HG03159 (cell line): Measurements from ENCODE around the gene EPHA1.
"Not testable (repeated sequence)": the region's sequence is repeated elsewhere in the genome, so short reads cannot be mapped to it uniquely, and the experiment has no call there.

Experiments
- ATAC-seq: cut with Tn5 transposase; IDR thresholded peaks from one replicate; pipeline ENCODE4 v1.9.1; 2021; ENCODE audit warnings: mild to moderate bottlenecking, moderate library complexity; ENCODE audit not compliant: unreplicated experiment

Gene EPHA1

DNA sequence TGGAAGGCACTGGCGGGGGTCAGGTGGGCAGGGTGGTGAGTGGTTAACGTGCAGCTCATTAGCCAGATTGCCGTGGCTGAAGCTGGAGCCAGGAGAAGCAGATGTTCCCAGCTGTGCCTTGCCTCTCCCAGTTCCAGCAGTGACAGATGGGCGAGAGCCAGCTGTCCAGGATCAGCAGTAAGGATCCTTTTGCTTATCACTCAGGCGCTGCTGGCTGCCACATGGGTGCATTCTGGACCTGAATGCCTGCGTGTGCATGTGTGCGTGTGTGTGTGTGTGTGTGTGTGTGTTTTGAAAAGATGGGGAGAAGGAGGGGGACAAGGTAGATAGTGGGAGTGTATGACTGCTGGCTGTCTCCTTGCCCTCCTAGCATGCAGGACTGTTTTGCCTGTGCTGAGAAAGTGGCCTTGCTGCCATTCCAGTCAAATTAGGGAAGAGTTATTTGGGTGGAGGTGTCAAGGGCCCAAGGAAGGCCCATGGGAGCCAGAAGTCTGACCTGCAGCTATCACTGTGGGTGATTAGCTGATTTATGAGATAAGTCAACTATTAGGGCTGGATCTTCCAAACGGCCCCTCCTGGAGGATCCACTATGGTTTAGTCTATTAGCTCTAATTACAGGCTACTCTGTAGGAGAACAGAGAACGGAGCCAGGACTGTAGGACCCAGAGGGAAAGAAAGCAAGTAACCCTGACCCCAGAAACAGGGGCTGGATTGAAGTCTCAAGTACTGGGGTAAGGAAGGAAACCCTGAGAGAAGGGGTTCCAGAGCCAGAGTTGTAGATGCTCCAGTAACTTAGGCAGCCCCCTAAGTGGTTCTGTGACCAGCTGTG lies 3.3 kb downstream of the EPHA1 start:
- ATAC-seq, result no peak

- not testable (repeated sequence) for ATAC-seq
Measured at GRCh38 chr7:143402233-143402632, 6.4 kb downstream of the EPHA1 start.

- no peak for ATAC-seq
Measured at GRCh38 chr7:143401265-143401664, 7.4 kb downstream of the EPHA1 start.

DNA sequence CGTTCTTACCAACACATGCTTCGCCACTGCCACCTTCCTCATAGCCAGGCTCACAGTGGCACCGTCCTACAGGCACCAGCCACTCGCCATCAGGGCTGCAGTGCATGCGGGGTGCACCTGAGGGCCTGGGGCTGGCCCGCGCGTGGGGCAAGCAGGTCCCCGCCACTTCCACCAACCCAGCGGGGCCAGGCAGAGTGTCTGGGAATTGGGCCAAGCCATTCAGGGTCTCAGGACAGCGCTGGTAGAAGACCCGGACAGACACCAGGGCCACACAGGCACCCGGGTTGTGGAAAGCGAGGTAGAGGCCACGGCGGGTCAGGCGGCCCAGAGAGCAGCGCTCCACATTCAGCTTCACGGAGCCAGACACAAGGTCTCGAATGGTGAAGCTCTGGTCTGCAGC lies 9.0 kb downstream of the EPHA1 start:
- ATAC-seq, result no peak

- ATAC-seq, result no peak
Measured at GRCh38 chr7:143399151-143399550, 9.5 kb downstream of the EPHA1 start.

DNA sequence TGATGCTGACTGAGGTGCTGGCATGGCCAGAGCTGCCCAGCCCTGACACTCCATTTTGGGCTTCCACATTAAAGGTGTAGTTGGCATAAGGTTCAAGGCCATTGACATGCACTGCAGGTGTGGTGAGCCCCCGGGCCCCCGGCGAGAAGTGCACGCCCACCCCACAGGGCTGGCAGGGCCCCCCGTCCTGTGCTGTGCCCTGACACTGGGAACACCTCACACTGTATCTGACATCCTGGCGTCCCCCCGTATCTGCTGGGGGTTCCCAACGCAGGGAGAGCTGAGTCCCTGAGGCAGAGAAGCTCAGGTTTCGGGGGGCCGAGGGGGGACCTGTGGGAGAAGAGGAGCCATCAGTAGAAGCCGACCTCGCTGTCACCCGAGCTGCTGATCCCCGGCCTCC lies 10.0 kb downstream of the EPHA1 start:
- no peak for ATAC-seq

DNA sequence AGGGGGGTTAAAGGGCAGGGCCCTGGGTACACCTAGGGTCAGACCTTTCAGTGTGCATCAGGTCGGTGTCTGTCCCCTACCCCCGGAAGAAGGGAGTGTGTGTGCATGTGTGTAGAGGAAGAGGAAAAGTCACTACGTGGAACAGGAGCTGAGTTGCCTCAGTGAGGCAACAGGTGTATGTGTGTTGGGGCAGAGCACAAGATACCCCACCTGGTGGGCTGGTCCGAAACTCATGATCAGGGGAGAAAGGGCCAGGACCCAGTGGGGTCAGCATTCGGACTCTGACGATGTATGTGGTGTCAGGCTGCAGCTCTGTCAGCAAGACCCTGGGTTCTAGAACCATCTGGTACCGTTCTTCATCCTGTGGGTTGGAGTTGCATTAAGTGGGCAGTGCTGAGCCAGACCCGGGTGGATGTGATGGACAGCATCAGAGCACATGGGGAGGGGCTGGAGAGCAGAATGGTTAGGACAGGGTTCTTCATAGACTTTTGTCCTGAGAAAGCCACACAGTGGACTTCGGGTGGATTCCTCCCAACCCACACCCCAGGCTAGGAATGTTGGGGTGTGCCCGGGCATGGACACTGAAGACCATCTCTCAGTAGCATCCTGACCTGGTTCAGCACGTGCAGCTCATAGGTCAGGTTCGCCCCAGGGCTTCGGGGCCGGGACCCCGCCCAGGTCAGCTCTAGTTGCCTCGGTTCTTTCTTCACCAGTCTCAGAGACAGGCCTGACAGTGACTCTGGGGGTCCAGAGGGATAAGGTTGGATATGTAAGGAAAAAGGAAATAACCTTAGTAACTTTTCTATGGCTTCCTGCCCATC lies 10.7 kb downstream of the EPHA1 start:
- no peak for ATAC-seq

DNA sequence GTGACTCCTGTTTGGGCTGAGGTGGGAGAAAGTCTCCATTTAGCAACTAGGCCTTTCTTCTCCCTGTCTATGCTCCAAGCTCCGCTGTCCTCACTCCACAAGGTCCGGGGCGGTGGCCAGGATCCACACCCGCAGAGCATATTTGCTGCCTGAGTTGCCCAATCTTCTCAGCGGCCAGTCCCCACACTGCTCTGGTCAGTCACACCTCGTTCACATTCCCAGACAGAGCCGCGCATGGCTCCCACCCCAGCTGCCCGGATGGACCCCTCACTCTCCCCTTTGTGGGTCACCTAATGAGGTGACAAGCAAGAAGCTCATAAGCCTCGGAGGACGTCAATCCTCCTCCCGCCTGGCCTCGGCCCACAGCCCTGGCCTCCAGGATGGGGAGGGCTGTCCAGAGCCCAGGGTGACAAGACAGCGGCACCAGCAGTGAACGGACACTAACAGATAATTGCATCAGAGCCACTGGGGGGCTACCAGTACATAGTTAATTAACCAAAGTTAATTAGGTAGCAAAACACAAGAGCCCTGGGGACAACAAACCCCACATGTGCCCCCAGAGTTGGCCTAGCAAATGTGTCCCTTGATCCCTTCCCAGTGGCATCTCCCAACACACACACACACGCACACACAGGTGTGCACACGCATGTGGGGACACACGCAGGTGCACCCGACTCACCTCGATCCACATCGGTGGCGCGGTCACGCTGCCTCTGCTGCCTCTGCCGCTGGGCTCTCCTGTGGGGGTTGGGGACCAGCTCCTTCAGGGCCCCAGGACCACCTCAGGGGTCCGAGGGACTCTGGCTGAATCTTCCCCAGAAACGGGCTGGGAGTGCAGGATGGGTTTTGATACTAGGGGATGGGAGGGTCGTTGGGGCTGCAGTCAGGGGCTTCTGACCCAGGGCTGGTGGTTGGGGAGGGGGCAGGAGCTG lies 11.8 kb downstream of the EPHA1 start:
- no peak for ATAC-seq

DNA sequence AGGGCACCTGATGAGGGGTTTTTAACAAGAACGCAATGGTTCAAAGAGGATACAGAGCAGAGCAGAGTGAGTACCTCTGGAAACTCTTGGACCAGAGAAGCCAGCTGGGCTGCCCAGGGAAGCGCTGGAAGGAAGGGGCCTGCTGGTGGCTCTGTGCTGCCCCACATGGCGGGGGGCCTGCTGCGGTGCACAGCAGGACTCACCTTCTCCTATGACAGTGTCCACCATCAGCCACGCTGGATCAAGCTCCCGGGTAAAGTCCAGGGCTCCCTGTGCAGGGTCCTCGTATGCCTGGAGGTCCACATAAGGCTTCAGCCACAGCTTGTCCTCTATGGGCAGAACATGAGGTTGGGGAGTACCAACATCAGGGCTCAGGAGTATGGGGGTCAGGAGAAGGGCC lies 12.5 kb downstream of the EPHA1 start:
- no peak for ATAC-seq

GRCh38 chr7:143395187-143396149 lies 13.2 kb downstream of the EPHA1 start:
- peak; percentile 51 for ATAC-seq

DNA sequence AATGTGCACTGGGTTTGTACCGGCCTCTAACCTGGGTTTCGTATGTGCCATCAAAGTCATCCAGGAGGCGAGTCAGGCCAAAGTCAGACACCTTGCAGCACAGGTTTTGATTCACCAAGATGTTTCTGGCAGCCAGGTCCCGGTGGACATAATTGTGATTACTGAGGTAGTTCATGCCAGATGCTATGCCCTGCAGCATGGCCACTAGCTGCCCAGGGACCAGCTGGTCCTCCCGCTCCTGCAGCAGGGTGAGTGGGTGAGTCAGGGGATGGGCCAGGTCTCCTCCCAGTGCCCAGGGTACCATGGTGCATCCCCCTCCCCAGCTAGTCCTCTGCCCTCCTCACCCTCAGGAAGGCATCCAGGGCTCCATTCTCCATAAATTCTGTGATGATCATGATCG lies 13.9 kb downstream of the EPHA1 start:
- ATAC-seq, result no peak

- no peak for ATAC-seq
Measured at GRCh38 chr7:143394068-143394467, 14.6 kb downstream of the EPHA1 start.

DNA sequence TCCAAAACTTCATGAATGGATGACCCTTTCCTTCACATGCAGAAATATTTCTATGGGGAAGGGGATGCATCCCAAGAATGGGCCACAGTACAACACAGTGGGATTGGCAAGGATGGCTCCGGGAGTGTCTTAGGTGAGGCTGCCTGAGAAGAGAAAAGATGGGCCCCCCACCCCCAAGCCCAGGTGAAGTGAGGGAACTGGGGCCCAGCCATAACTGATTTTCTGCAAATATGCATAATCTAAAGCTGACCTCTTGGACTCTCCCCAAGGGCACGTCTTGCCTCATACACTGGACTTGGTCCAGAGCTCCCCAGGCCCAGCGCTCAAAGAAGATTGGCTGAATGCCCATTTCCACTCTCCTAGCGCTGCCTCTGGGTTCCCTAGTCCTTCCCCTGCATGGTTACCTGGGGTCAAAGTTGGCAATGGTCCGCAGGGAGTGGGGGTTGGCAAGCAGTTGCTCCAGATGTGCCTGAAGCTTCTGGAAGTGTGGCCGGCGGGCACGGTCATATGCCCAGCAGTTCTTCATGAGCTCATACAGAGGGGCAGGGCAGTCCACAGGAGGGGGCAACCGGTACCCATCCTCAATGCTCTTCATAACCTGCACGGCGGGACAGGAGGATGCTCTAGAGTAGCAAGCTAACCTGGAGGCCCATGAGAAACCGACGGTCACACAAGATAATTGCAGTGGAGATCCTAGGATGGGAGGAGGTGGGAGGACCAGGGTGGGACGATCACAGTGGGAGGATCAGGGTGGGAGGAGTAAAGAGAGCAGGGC lies 15.2 kb downstream of the EPHA1 start:
- ATAC-seq, result no peak

DNA sequence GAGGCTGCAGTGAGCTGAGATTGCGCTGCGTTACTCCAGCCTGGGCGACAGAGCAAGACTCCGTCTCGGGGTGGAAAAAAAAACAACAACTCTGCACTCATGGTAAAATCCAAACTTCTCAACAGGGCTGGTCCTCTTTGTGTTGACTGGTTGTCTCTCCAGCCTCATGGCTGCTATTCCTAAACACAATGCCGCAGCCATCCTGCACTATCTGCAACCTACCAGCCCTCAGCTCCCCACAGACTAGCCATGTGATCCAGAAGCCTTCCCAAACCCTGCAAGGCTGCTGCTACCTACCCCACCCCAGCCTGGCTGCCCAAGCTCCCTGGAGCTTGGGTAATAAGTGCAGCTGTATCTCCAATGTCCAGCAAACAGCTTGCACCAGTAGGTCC lies 15.8 kb downstream of the EPHA1 start:
- no peak for ATAC-seq

DNA sequence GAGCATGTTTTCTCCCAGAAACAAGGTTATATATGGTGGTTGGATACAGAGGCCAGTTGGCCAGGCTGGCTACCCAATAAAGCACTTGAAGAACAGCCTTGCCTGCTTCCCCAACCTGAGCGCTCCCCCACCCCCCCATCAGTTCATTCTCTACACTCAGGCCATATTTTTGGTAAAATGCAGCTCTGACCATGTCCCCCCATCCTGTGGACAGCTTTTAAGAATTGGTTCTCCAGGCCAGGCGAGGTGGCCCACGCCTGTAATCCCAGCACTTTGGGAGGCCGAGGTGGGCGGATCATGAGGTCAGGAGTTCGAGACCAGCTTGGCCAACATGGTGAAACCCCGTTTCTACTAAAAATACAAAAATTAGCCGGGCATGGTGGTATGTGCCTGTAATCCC lies 16.2 kb downstream of the EPHA1 start:
- not testable (repeated sequence) for ATAC-seq

DNA sequence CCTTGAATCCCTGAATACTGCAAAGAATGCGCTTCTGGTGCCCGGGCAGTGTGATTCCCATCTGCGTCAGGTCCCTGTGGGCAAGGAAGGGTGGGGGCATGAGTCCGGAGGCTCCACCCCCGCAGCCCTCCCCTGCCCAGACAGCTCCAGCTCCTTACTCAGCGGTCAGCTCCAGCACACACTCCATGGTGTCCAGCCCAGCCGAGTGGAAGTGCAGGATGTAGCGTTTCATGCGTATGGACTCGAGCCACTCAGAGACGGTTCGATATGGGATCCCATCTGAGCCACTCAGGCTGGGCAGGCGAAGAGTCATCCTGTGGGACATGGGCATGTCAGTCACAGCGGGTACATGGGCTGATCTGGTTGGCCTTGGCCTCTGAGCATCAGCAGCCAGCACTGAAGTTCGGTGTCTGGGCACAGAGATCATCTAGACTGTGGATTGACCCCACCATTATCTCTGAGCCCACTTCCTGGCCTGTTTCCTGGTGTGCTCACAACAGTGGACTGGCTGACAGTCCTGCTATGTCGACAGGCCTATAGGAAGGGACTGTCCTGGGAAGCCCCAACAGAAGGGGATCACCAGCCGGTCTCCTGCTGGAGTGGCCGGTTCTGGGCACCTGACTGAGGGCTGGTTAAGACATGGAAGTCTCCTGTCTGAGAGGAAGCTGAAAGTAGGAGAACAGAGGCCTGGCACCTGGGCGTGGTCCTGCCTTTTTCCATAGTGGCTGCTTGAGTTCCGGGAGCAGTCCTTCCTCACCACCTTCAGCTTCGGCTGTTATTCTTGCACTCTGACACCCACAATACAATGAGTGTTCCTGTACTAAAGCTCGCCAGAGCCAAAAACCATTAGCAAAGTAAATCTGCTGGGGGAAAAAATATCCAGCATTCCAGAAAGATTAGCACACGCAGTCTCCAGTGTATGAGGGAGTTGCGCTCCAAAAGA lies 16.9 kb downstream of the EPHA1 start:
- no peak for ATAC-seq

- ATAC-seq, result no peak
Measured at GRCh38 chr7:143390773-143391317, 17.8 kb downstream of the EPHA1 start.
